HEK293T (cell line): Measurements from ENCODE around the gene MYEOV.

ENCODE experiments used
- CTCF ChIA-PET: fragments of 350-600 bp; formaldehyde crosslinking; extraction: SDS; loops from one replicate; lab custom pipeline; 2021; ENCODE audit warnings: antibody characterized with exemption, inconsistent platforms; lab: Yijun Ruan, JAX
- POLR2A ChIA-PET: fragments of 350-600 bp; formaldehyde crosslinking; extraction: SDS; loops from one replicate; lab custom pipeline; 2020; ENCODE audit warnings: antibody characterized with exemption, inconsistent platforms; lab: Yijun Ruan, JAX
- DNase-seq: peaks from one replicate; pipeline ENCODE4 v3.0.0; 2012; ENCODE audit warnings: mixed read lengths; ENCODE audit errors: extremely low spot score
- ARNT ChIP-seq: fragments of 450-650 bp; IDR thresholded peaks from 2 replicates; pipeline ENCODE4 v1.6.1; 2017; ENCODE audit warnings: mild to moderate bottlenecking
- BHLHE40 ChIP-seq: fragments of 450-650 bp; IDR thresholded peaks from 2 replicates; pipeline ENCODE4 v1.6.1; 2016; ENCODE audit warnings: mild to moderate bottlenecking, moderate library complexity, borderline replicate concordance
- CTBP1 ChIP-seq: fragments of 450-650 bp; IDR thresholded peaks from 2 replicates; pipeline ENCODE4 v1.6.1; 2016; ENCODE audit warnings: borderline replicate concordance
- ELF4 ChIP-seq: fragments of 450-650 bp; IDR thresholded peaks from 2 replicates; pipeline ENCODE4 v1.6.1; 2017; ENCODE audit warnings: antibody characterized with exemption
- FOXA1 ChIP-seq: fragments of 450-650 bp; IDR thresholded peaks from 2 replicates; pipeline ENCODE4 v1.6.1; 2016; ENCODE audit warnings: mild to moderate bottlenecking
- FOXK2 ChIP-seq: fragments of 450-650 bp; IDR thresholded peaks from 2 replicates; pipeline ENCODE4 v1.6.1; 2016; ENCODE audit warnings: mild to moderate bottlenecking
- FOXM1 ChIP-seq: fragments of 450-650 bp; IDR thresholded peaks from 2 replicates; pipeline ENCODE4 v1.6.1; 2017; ENCODE audit warnings: mild to moderate bottlenecking, borderline replicate concordance
- HDGF ChIP-seq: fragments of 450-650 bp; IDR thresholded peaks from 2 replicates; pipeline ENCODE4 v1.6.1; 2017; ENCODE audit warnings: antibody characterized with exemption, borderline replicate concordance
- L3MBTL2 ChIP-seq: fragments of 450-650 bp; conservative IDR thresholded peaks from 2 replicates; pipeline ENCODE4 v1.6.1; 2016; ENCODE audit warnings: mild to moderate bottlenecking
- LEF1 ChIP-seq: fragments of 450-650 bp; IDR thresholded peaks from 2 replicates; pipeline ENCODE4 v1.6.1; 2017; ENCODE audit warnings: mild to moderate bottlenecking, borderline replicate concordance
- NFRKB ChIP-seq: fragments of 450-650 bp; IDR thresholded peaks from 2 replicates; pipeline ENCODE4 v1.6.1; 2016; ENCODE audit warnings: mild to moderate bottlenecking, moderate library complexity
- SP1 ChIP-seq: fragments of 450-650 bp; IDR thresholded peaks from 2 replicates; pipeline ENCODE4 v1.6.1; 2017
- SUZ12 ChIP-seq: fragments of 450-650 bp; IDR thresholded peaks from 2 replicates; pipeline ENCODE4 v1.6.1; 2016; ENCODE audit warnings: mild to moderate bottlenecking
- TARDBP ChIP-seq: fragments of 450-650 bp; IDR thresholded peaks from 2 replicates; pipeline ENCODE4 v1.6.1; 2016
- ZNF384 ChIP-seq: fragments of 450-650 bp; IDR thresholded peaks from 2 replicates; pipeline ENCODE4 v1.6.1; 2016
- TF ChIP-seq, protein P1 (sequence below): fragments of 450-650 bp; IDR thresholded peaks from 2 replicates; pipeline ENCODE4 v1.6.1; 2016

MYEOV gene

DNA sequence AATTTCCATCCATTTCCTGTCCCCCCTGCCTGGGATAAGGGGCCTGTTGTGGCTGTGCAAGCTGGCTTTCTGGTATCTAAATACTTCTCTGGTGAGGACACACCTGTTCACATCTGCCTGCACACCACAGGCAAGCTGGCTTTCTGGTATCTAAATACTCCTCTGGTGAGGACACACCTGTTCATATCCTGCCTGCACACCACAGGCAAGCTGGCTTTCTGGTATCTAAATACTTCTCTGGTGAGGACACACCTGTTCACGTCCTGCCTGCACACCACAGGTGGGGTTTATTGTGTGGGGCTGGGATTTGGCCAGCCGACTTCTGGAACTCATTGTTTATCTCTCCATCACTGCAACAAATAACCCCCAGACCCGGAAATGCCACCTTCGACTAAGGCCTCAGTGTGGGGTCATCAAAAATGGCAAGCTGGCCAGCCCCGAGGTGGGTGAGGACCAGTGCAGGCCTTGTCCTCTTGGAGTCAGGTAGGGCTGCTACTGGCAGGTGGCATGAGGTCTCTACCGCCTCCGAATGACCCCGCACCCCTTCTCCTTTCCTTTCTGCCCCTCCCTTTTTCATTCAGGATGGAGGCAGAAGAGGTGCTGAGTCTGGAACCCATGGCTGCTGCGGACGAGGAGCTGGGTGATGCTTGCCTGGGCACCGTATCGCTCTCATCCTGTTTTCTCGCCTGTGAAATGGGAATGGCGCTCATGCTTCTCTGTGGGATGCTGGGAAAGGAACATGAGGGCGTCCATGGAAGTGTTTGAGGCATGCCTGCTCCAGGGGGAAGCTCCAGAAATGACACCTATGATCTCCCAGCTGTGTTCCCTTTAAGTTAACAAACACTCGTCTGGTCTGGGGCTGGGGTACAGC, 43.5 kb upstream of the MYEOV start:
- no peak for DNase-seq
- TF ChIP-seq, protein P1, sequence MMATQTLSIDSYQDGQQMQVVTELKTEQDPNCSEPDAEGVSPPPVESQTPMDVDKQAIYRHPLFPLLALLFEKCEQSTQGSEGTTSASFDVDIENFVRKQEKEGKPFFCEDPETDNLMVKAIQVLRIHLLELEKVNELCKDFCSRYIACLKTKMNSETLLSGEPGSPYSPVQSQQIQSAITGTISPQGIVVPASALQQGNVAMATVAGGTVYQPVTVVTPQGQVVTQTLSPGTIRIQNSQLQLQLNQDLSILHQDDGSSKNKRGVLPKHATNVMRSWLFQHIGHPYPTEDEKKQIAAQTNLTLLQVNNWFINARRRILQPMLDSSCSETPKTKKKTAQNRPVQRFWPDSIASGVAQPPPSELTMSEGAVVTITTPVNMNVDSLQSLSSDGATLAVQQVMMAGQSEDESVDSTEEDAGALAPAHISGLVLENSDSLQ: no peak
- TF ChIP-seq NFRKB (no peak), FOXM1 (no peak), FOXA1 (no peak), SUZ12 (no peak)
- POLR2A ChIA-PET: no interaction called here
- CTCF ChIA-PET: no interaction called here

DNA sequence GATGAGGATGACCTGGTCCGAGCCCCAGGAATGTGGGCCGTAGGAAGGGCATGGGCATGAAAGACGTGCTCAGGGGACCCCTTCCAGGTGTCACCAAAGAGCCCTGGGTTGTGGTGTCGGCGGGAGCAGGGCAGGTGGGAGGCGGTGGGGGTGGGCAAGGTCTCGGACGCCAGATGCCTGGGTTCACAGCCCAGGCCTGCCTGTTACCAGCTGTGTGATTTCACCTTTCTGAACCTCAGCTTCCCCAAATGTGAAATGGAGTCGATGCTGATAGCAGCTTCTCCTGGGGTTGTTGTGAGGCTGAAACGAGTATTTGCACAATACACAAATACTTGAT, 42.9 kb upstream of the MYEOV start:
- POLR2A ChIA-PET: no interaction called here
- CTCF ChIA-PET: no interaction called here

DNA sequence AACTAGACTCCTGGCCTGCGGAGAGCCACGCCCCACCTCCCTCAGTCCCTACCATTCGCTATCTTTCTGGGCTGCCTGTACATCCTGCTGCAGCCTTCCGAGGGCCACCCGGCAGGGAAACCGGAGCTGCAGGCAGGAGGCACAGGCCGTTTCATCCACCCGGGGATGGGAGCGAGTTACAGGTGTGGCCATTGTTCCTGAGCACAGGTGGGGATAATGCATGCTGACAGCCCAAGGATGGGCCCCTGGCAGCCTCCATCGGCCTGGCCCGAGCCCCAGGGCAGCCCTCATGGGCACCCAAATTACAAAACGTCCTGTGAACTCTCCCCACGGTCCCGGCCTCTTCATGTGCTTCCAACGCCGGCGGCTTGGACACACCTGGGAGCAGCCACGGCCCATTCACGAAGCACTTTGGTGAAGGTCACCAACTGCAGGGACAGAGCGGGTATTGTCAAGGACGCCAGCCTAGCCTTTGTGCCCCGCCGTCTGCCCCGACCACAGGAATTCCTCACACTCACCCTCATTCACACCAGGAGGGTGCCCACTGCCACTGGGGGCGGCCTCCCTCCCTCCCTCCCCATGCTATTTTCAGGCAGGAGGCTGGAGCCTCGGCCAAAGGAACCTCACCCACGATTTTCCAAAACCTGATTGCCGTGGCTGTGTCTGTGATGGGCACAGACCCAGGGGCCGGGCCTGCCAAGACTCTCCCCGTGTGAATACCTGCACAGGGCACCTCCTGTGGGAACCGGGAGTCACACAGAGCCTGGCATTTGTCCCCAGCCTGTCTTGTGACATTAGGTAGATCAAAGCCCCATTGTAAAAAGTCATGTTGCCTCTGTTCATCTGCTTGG, 42.1 kb upstream of the MYEOV start:
- POLR2A ChIA-PET: no interaction called here
- CTCF ChIA-PET: no interaction called here
- no peak for DNase-seq
- no peak for TF ChIP-seq L3MBTL2
- no peak for TF ChIP-seq BHLHE40
- TF ChIP-seq CTBP1: no peak
- TF ChIP-seq TARDBP: no peak
- TF ChIP-seq SP1: no peak
- TF ChIP-seq FOXA1: no peak
- no peak for TF ChIP-seq NFRKB
- TF ChIP-seq SUZ12: no peak
- TF ChIP-seq ARNT: no peak
- TF ChIP-seq ZNF384: no peak
- no peak for TF ChIP-seq FOXK2

More for the DNA sequence above, 42.9 kb upstream of the MYEOV start:
- TF ChIP-seq L3MBTL2 (no peak), SUZ12 (no peak), FOXM1 (no peak), SP1 (no peak), LEF1 (no peak), CTBP1 (no peak), BHLHE40 (no peak), TARDBP (no peak), NFRKB (no peak), ELF4 (no peak), ARNT (no peak), ZNF384 (no peak), FOXK2 (no peak), HDGF (no peak), FOXA1 (no peak)
- TF ChIP-seq, protein P1: no peak
- no peak for DNase-seq

DNA sequence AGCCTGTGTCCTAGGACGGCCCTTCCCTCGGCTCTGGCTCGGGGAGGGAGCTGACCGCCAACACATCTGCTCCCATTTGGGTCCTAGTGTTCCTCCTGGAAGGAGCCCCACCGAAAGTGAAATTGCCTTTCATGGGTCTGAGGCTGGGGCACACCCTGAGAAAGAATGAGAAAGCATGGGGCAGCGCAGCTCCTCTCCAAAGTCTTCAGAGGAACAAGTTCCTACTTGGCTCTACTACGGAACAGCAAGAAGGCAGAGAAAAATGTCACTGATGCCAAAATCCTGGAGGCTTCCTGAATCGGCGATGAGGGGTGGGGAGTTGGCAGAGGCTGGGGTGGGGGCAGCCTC, 41.5 kb upstream of the MYEOV start:
- POLR2A ChIA-PET: no interaction called here
- CTCF ChIA-PET: no interaction called here
- no peak for DNase-seq
- TF ChIP-seq, protein P1: no peak
- TF ChIP-seq FOXK2: no peak
- no peak for TF ChIP-seq ZNF384
- TF ChIP-seq ELF4: no peak
- TF ChIP-seq CTBP1: no peak
- no peak for TF ChIP-seq TARDBP

DNA sequence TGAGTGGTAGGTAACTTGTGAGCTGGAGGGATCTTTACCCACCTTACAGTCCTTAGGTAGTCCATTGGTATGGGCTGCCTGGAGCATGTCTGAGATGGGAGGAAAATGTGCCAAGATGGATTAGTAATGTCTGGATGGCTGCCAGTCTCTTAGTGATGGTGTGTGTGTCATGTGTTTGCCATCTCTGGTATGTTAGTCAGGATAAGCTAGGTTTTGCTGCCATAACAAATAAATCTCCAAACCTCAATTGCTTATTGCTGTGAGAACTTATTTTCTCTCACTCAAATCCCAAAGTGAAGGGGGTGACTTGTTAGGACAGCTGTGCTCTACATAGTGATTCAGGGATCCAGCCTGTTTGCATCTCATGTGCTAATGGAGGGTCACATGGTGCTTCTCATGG, 40.9 kb upstream of the MYEOV start:
- no peak for DNase-seq
- TF ChIP-seq CTBP1 (no peak), SUZ12 (no peak), TARDBP (no peak), HDGF (no peak), FOXM1 (no peak), BHLHE40 (no peak), NFRKB (no peak)
- ChIA-PET POLR2A (no interaction called here), CTCF (no interaction called here)

DNA sequence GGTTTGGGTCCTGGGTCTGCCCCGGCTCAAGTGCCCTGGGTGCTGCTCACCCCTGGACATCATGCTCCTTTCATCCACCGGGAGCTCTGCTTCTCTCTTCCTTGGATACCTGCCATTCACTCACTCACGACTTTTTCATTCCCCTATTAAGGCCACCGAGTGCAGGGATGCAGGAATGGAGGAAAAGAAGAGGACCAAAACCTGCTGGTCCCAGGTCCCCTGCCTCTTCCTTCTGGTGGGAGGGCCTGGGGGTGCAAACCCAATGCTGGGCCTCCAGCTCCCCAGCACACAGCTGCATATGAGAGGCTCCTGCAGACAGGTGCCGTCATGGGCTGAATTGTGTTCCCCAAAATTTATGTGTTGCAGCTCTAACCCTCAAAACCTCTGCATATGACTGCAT, 36.8 kb upstream of the MYEOV start:
- POLR2A ChIA-PET: no interaction called here
- no peak for DNase-seq
- TF ChIP-seq SUZ12 (no peak), LEF1 (no peak), ARNT (no peak), FOXK2 (no peak), ELF4 (no peak)
- CTCF ChIA-PET: no interaction called here
